GM10847 (cell line): ENCODE measurements around the gene SMIM14.

ENCODE experiments used
- POLR2A ChIP-seq: IDR thresholded peaks from 2 replicates; pipeline ENCODE4 v1.6.1; 2011; ENCODE audit not compliant: insufficient read length; ENCODE audit errors: extremely low read depth

The SMIM14 gene

DNA sequence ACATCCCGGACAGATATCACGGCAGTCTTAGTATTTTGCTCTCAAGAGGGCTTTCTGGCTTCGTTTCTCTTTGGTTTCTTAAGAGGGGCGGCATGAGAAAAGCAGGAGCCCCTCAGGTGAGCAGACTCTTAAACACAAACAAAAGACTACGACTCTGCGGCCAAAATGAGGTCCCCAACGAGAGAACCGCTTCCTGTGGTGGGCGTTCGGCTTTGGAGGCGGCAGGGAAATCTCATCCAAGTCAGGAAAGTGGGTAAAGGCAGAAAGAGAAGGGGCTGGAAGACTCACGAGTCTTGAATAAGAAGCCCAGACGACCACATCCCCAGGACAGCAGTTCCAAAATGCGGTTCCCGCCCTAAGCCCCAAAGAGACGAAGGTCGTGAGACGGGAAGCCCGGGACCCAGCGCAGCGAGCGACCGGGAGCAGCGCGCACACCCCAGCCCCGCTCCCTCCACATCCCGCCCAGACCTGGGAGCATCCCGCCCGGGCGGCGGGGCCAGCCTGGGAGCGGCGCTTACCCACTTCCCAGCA is 111.8 kb downstream of the SMIM14 start:
- no peak for TF ChIP-seq POLR2A

DNA sequence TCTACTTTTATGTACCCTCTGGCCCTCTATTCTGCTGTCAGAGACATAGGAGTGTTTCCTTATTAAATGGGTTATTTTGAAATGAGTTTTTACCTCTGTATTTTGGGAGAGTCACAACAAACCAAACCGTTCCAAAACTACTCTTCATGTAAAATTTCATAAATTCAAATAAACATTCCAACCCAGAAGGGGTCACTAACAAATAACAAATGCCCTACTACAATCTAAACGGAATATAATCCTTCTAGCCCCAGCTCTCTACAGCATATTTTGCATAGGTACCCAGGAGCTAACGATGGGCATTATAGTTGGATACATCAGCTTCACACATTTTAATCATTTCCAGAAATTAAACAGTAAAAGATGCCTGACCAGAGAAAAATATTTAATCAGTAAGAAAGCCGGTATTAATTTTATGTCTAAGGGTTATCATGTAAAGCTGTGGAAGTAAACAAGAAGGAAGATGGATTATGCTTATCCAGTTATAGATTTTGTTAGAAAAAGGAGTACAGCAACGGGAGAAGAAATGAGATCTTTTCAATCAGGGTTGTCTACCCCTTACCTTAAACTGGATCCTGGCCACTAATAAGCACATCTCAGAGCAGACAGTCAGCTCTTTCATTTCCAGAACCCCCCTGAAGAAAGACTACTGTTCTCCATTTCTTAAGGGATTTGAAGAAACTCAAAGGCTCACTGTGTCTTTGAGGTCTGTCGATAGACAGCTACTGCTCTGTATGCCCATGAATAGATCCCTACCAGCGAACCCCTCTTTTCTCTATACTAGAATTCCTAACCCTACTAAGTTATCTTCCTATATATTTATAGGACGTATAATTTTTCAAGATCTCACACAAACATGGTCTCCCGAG is 112.6 kb downstream of the SMIM14 start:
- no peak for TF ChIP-seq POLR2A

DNA sequence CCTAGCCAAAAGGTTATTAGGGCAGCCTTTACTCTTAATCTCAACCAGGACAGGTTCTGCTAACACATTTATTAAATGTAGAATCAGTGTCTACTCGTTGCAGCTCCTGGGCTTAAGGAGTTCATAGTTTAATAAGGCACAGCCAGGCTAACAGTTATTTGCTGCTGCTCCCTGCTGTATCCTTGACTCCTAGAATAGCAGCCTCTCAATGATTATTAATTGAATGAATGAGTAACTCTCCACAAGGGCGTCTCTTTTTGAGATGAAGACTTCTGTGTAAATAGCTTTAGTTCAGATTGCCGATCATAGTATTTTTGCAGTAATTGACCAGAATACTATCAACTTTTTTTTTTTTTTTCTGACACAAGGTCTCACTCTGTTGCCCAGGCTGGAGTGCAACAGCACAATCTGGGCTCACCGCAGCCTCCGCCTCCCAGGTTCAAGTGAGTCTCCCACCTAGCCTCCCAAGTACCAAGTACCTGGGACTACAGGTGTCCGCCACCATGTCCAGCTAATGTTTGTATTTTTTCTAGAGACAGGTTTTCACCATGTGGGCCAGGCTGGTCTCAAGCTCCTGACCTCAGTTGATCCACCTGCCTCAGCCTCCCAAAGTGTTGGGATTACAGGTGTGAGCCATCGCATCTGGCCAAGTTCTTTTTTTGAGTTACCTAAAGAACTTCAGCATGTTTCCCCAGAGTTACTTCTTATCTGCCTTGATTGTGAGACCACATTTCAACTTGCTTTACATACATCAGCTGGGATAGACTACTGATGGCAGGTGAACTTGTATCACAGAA is 114.3 kb downstream of the SMIM14 start:
- TF ChIP-seq POLR2A, result no peak

DNA sequence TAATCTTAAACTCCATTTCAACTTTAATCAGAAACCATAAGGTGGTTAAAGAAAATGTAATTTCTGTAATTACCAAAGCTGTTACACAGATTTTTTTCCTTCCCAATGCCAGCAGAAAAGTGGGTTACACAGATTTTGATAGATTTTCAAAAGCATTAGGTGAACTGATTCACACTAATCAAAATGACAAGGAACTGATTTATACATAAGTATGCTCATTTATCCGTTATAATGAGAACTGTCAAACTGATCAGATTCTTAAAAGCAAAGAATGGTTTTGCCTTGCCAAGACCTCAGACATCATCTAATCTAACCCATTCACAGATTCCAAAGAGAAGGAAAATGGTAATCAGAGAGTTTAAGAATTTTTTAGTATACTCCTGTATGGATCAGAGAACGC is 116.6 kb downstream of the SMIM14 start:
- no peak for TF ChIP-seq POLR2A

- no peak for TF ChIP-seq POLR2A
Observed at GRCh38 chr4:39521253-39521919, 117.3 kb downstream of the SMIM14 start.

GRCh38 chr4:39518484-39518883 is 120.2 kb downstream of the SMIM14 start:
- TF ChIP-seq POLR2A, result no peak

DNA sequence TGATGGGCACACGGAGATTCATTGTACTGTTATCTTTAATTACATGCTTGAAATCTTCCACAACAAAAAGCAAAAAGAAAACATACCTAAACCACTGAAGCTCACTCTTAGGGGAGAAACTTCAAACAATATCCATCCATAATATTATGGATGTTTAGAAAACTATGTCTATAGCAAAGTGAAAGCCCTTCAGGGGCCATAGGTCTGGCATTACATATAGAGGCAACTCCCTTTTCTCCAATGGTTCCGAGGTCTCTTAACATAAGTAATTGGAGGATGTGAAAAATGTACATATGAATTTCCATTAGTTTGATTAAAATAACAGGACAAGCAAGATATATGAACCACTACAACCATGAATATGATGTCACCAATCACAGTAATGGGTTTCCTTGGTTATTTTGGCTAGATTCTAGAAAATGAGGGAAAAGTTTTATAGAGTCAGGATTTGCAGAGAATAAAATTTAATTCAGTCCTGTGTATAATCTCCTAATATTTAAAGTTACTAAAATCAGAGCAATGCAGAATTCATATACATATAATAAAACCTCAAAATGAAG is 122.2 kb downstream of the SMIM14 start:
- no peak for TF ChIP-seq POLR2A

GRCh38 chr4:39514888-39515401 is 123.7 kb downstream of the SMIM14 start:
- no peak for TF ChIP-seq POLR2A

DNA sequence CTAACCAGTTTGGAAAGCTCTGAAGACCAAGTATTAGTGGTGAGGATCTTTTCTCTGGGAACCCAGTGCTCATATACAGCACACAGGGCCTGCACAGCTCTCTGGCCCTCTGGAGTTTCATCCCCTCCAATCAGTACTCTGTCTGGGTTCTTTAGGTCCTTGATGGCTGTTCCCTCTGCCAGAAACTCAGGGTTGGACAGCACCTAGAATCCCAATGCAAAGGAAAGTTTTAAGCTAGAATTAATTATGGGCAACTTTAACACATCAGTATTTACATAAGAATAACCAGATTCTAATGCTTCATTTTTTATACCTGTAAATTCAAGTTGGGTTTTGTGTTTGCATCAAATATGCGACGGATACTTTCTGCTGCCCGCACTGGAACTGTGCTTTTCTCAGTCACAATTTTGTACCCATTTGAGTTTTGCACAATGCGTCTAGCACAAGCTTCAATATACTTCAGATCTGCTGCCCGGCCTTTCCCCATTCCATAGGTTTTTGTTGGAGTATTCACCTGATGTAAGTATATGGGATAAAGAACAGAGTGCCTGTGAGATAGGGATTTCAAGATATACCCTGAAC is 128.2 kb downstream of the SMIM14 start:
- no peak for TF ChIP-seq POLR2A

DNA sequence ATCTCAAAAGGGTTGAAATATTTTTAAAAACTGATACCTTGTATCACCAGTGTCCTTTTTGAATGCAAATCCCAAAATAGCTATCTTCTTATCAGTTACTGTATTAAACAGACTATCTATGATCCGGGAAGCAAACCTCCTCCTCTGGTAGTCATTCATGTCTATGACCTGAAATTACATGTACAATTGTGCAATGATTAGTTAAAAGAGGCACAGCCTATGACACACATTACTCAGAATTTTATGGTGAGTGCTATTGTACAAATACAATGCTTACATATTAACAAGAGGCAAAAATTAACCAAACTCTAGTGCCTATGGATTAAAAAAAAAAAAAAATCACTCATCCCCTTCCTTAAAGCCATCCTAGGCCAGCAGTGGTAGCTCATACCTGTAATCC is 133.1 kb downstream of the SMIM14 start:
- no peak for TF ChIP-seq POLR2A

DNA sequence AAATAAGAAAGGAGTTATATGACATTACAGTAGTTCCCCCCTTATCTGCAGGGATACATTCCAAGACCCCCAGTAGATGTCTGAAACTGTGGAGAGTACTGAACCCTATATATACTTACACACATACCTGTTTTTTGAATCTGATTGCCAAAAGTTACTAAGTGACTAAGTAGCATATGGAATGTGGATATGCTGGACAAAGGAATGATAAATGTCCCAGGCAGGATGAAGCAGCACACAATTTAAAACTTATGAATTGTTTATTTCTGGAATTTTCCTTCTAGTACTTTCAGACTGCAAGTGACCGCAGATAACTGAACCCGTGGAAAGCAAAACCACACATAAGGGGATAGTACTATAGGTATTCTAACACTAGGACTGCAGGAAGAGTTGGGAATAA is 134.1 kb downstream of the SMIM14 start:
- TF ChIP-seq POLR2A, result no peak

DNA sequence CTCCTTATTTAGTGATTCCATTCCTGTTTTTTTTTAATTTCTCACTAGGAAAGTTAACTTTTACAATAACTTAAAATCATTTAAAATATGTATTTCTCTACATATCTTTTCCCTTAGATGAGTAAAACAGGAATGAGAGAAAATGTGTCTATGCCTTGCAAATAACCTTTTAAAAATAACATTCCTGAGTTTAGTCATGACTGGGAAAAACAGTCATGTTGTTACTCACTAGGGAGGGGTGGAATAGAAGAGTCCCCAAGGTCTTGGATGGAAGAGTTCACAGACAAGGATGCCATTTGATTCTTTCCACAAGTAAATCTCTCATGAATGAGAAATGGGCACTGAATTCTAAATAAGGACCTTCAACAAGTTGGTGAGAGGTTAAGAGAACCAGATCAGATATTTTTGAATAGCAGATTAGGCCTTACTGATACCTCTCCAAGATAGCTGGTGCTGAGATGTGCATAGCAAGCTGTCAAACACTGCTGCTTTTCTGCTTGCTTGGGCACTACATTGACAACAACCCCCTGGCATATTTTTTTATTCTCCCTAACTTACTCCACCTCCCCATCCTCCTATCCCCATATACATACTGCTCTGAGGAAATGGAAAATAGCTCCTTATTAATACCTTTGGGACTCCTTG is 136.5 kb downstream of the SMIM14 start:
- no peak for TF ChIP-seq POLR2A

- TF ChIP-seq POLR2A, result no peak
Observed at GRCh38 chr4:39498727-39499020, 140.0 kb downstream of the SMIM14 start.

DNA sequence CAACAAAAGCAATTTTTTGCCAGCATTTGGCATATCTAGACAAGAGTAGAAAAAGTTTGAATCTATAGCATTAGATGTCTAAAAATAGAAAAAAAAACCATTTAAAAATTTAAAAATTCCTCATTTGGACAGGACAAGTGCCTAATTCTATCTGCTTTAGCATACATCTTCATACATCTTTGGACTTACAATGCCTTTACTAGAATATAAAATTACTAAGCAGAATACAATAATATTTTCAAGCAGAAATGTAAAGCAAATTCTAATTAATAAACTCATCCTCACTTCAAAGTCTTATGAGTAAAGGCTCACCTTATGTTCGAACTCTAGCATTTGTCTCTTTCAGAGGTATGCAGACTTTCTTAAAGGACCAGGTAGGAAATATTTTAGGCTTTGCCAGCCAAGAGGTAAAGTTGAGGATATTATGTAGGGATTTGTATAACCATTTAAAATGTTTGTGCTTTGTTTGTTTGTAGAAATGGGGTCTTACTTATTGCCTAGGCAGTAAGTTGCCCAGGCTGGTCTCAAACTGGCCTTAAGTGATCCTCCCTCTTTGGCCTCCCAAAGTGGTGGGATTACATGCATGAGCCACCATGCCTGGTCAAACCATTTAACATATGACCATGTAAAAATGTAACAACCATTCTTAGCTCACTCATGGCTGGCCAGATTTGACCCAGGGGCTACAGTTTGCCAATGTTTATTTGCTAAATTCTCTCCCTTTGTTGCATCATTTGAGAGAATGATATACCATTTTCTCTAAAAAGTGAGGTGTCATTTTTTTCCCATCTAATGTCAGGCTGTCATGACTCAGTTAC is 140.5 kb downstream of the SMIM14 start:
- no peak for TF ChIP-seq POLR2A
